HG03066 (cell line): Measurements from ENCODE around the gene FGFBP2.

Source experiments
- ATAC-seq: cut with Tn5 transposase; IDR thresholded peaks from one replicate; pipeline ENCODE4 v1.9.1; 2021; ENCODE audit warnings: low read depth; ENCODE audit not compliant: unreplicated experiment

The FGFBP2 gene

GRCh38 chr4:15968551-15969300, 5.8 kb upstream of the FGFBP2 start:
- no peak for ATAC-seq

GRCh38 chr4:15965325-15965724, 2.4 kb upstream of the FGFBP2 start:
- no peak for ATAC-seq

- ATAC-seq, result no peak
Measured at GRCh38 chr4:15964159-15964558, 1.2 kb upstream of the FGFBP2 start.

GRCh38 chr4:15963576-15963975, 601 bp upstream of the FGFBP2 start:
- peak; percentile 72 for ATAC-seq

- no peak for ATAC-seq
Measured at GRCh38 chr4:15961781-15962510, 1.0 kb downstream of the FGFBP2 start.

- ATAC-seq, result no peak
Measured at GRCh38 chr4:15958562-15958961, 4.4 kb downstream of the FGFBP2 start.

GRCh38 chr4:15956179-15956850, 6.7 kb downstream of the FGFBP2 start:
- ATAC-seq, result peak; percentile 87

- ATAC-seq, result no peak
Measured at GRCh38 chr4:15955670-15956069, 7.3 kb downstream of the FGFBP2 start.

GRCh38 chr4:15953625-15954024, 9.3 kb downstream of the FGFBP2 start:
- ATAC-seq, result no peak

- ATAC-seq, result no peak
Measured at GRCh38 chr4:15951781-15952180, 11.2 kb downstream of the FGFBP2 start.

GRCh38 chr4:15948826-15949225, 14.1 kb downstream of the FGFBP2 start:
- no peak for ATAC-seq

GRCh38 chr4:15947684-15948083, 15.3 kb downstream of the FGFBP2 start:
- ATAC-seq, result no peak

GRCh38 chr4:15945516-15945915, 17.5 kb downstream of the FGFBP2 start:
- ATAC-seq, result no peak

GRCh38 chr4:15944895-15945294, 18.1 kb downstream of the FGFBP2 start:
- ATAC-seq, result no peak

GRCh38 chr4:15942283-15942682, 20.7 kb downstream of the FGFBP2 start:
- ATAC-seq, result no peak

GRCh38 chr4:15938640-15939039, 24.3 kb downstream of the FGFBP2 start, which contains the start of gene FGFBP1:
TSS of gene FGFBP1 (minus strand) at chr4:15938740. CDS start at chr4:15936632, 2,108 bp downstream.
- no peak for ATAC-seq

GRCh38 chr4:15938182-15938581, 24.8 kb downstream of the FGFBP2 start:
- ATAC-seq, result no peak

- no peak for ATAC-seq
Measured at GRCh38 chr4:15936495-15936894, 26.5 kb downstream of the FGFBP2 start.

GRCh38 chr4:15935504-15936402, 27.2 kb downstream of the FGFBP2 start:
- ATAC-seq, result no peak

GRCh38 chr4:15934259-15934658, 28.7 kb downstream of the FGFBP2 start:
- no peak for ATAC-seq
